Astrocyte of the spinal cord (primary cell): ENCODE data around the gene TXNRD2.
"Not testable (repeated sequence)": the region's sequence is repeated elsewhere in the genome, so short reads cannot be mapped to it uniquely, and the experiment has no call there.

Source experiments
- DNase-seq: peaks from one replicate; pipeline ENCODE4 v3.0.0; 2011; ENCODE audit warnings: low read depth, low spot score
- H3K4me3 ChIP-seq: 2 replicates; pipeline ENCODE4 v1.5.1; 2011; ENCODE audit warnings: low read depth, mild to moderate bottlenecking, low read length, moderate library complexity
- CTCF ChIP-seq: IDR thresholded peaks from 2 replicates; pipeline ENCODE4 v1.5.1; 2012; ENCODE audit warnings: low read depth, mild to moderate bottlenecking, low read length, inconsistent platforms
- in situ Hi-C: cut with HindIII; loops from 2 replicates; pipeline ENCODE4 v1.10.0; 2017; ENCODE audit warnings: low sequenced_read_pairs

Gene TXNRD2

GRCh38 chr22:19834599-19834998, 107.0 kb downstream of the TXNRD2 start:
- no peak for DNase-seq
- no peak for TF ChIP-seq CTCF
- H3K4me3 ChIP-seq = no peak overlapping the region
- in situ Hi-C loops = no loop called here

- H3K4me3 ChIP-seq, in situ Hi-C loops, DNase-seq: not testable (repeated sequence)
Observed at GRCh38 chr22:19833327-19833726, 108.3 kb downstream of the TXNRD2 start.

DNA sequence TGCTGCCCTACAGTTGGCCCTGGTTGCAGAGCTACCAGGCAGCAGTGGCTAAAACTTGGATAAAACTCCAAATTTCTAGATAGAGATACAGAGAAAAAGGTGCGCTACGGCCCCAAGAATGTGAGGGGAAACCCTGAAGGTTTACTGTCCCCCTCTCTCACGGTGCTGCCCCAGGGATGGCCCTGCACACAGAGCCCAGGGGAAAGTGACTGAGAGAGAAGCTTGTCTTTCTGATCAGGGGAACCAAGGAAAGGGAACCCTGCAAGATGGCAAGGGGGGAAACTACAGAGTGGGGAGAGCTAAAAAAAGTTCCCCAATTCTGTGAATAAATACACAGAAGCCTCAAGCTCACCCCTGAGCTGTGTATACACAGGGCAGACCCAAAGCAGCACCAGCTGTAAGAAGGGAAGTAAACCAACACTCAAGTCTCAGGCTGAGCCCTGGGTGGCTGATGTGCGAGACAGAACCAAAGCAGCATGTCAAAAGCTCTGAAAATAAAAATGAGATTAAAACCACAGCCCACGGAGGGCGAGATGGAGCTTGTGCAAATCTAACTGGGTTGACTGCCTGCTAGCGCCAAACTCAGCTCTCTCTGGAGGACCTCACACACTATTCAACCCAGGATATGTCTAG, 109.0 kb downstream of the TXNRD2 start:
- TF ChIP-seq CTCF = no peak
- in situ Hi-C loops = no loop called here
- no peak for DNase-seq
- no peak overlapping the region for H3K4me3 ChIP-seq

- H3K4me3 ChIP-seq, DNase-seq, in situ Hi-C loops: not testable (repeated sequence)
Observed at GRCh38 chr22:19831979-19832378, 109.6 kb downstream of the TXNRD2 start.

GRCh38 chr22:19831016-19831415, 110.6 kb downstream of the TXNRD2 start:
- no peak for TF ChIP-seq CTCF
- no peak for DNase-seq
- H3K4me3 ChIP-seq = no peak overlapping the region
- in situ Hi-C loops = no loop called here

DNA sequence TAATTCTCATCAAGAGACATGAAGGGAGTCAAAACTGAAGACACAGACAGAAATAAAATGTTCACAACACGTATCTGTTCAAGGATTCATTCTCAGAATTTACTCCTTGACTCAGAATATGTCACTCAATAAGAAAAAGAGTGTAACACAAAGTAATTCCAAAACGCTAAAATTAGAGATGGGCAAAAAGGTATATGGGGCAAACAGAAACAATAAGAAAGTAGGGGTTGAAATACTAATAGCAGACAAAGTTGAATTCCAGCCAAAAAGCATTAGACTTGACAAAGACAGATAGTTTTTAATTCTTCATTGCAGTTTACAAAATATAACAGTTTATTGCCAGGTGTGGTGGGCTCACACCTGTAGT, 113.6 kb downstream of the TXNRD2 start:
- DNase-seq = no peak
- TF ChIP-seq CTCF = no peak
- no peak overlapping the region for H3K4me3 ChIP-seq
- in situ Hi-C loops = no loop called here

GRCh38 chr22:19827341-19828034, 114.1 kb downstream of the TXNRD2 start:
- no peak overlapping the region for H3K4me3 ChIP-seq
- no peak for TF ChIP-seq CTCF
- in situ Hi-C loops = no loop called here
- DNase-seq = no peak
